ENCODE measurements around the gene THAP3.

DNA sequence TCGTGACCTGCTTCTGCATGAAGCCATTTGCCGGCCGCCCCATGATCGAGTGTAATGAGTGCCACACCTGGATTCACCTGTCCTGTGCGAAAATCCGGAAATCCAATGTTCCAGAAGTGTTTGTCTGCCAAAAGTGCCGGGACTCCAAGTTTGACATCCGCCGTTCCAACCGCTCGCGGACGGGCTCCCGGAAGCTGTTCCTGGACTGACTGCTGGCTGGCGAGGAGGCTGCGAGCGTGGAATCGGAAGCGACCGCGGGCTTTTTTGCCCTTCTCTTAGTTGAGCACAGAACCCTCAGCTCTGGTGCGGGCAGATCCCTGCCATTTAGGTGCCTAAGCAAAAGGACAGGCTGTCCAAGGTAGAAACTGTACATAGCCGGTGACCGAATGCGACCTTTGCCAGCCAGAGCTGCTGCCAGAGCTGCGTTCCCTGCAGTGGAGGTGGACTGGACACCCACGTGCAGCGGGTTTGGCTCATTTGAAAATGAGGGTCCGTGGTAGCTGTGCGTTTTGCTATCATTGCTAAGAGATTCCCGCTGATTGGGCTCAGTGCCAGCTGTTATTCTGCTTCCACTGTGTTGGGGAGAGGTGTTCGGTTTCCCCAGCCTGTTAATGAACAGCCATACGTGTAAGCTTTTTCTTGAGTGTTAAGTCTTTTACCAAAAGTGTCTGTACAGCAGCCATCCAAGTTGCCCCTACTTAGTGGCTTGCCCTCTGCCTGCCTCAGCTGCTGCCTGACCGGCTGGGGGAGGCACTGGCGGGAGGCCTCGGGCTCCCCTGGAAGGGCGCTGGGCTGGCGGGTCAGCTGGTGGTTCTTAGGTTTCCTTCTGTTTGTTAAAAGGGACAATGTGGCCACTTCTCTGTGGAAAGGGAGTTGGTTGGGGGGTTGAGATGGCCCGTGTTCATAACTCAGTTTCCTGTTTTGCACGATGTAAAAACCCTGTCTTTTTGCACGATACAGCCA, 3.0 kb upstream of the THAP3 start:
- TF ChIP-seq, protein P1, sequence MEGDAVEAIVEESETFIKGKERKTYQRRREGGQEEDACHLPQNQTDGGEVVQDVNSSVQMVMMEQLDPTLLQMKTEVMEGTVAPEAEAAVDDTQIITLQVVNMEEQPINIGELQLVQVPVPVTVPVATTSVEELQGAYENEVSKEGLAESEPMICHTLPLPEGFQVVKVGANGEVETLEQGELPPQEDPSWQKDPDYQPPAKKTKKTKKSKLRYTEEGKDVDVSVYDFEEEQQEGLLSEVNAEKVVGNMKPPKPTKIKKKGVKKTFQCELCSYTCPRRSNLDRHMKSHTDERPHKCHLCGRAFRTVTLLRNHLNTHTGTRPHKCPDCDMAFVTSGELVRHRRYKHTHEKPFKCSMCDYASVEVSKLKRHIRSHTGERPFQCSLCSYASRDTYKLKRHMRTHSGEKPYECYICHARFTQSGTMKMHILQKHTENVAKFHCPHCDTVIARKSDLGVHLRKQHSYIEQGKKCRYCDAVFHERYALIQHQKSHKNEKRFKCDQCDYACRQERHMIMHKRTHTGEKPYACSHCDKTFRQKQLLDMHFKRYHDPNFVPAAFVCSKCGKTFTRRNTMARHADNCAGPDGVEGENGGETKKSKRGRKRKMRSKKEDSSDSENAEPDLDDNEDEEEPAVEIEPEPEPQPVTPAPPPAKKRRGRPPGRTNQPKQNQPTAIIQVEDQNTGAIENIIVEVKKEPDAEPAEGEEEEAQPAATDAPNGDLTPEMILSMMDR (conservative IDR thresholded peaks at IDR 0.05; ENCODE audit: low read depth, low read length): no peak
- no peak for TF ChIP-seq CEBPB (IDR thresholded peaks at IDR 0.05; ENCODE audit: low read depth, low read length)
- TF ChIP-seq RFX5 (IDR thresholded peaks at IDR 0.05; ENCODE audit: low read depth, low read length): no peak
- TF ChIP-seq USF2 (IDR thresholded peaks at IDR 0.05; ENCODE audit: low read depth, low read length): no peak
- TF ChIP-seq POLR2A (IDR thresholded peaks at IDR 0.05; ENCODE audit: low read depth, low read length): no peak
